RWPE1 (cell line): Measurements from ENCODE around the gene ATP5PB.

ENCODE experiments used
- CTCF ChIA-PET: fragments of 350-600 bp; sonication (Branson Sonifier 250); formaldehyde crosslinking; extraction: SDS; loops from one replicate; lab custom pipeline; 2021; lab: Yijun Ruan, JAX
- POLR2A ChIA-PET: fragments of 400-600 bp; formaldehyde crosslinking; extraction: SDS; loops from one replicate; lab custom pipeline; 2020; ENCODE audit warnings: antibody characterized with exemption; ENCODE audit not compliant: low non-redundant PET; lab: Yijun Ruan, JAX
- DNase-seq: peaks from one replicate; pipeline ENCODE4 v3.0.0; 2012; ENCODE audit warnings: low spot score
- H3K27ac ChIP-seq: fragments of 450-650 bp; 2 replicates; pipeline ENCODE4 v1.5.1; 2017
- TF ChIP-seq, protein P1 (sequence below): fragments of 450-650 bp; conservative IDR thresholded peaks from 2 replicates; pipeline ENCODE4 v1.5.1; 2017; ENCODE audit warnings: low read depth, mild to moderate bottlenecking

Gene ATP5PB, protein sequence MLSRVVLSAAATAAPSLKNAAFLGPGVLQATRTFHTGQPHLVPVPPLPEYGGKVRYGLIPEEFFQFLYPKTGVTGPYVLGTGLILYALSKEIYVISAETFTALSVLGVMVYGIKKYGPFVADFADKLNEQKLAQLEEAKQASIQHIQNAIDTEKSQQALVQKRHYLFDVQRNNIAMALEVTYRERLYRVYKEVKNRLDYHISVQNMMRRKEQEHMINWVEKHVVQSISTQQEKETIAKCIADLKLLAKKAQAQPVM

DNA sequence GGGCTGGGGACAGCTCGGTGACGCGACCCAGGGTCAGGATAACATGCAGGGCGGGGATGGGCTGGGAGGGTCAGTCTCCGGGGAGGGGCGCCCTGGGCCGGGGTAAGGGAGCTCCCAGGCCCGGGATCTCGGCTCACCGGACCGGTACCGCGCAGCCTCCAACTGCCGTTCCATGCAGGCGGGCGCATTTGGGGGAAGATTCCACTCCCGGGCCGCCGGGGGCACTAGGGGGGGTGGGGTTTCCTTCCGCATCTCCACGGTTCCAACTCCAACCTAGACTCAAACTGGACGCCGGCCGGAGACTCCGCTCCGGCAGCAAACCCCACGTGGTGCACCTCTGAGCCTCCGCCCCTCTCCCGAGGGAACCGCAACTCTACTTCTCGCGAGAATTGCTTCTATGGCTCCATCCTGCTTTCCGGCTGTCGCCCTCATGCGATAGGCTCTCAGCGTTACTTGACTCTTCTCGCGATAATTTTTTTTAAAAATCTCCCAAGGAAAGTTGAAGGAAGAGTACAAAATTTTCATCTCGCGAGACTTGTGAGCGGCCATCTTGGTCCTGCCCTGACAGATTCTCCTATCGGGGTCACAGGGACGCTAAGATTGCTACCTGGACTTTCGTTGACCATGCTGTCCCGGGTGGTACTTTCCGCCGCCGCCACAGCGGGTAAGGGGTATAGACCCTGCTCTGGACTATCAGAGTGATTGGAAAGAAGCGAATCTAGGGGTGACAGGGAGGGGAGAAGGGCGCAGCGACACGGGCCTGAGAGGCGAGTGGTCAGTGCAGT, at the start of gene ATP5PB, which contains the start of gene WDR77:
Gene ATP5PB, plus strand, starts transcription at position 547 of the 785 bp plus-strand sequence. Its CDS starts 78 bp downstream, at position 625.
Gene WDR77, minus strand, starts transcription at position 339 of the 785 bp plus-strand sequence. Its CDS starts 87 bp downstream, at position 252.
- H3K27ac ChIP-seq = peak within 1 kb of the TSS; percentile 80
- peak; percentile 99 for DNase-seq
- POLR2A ChIA-PET = no interaction called here

DNA sequence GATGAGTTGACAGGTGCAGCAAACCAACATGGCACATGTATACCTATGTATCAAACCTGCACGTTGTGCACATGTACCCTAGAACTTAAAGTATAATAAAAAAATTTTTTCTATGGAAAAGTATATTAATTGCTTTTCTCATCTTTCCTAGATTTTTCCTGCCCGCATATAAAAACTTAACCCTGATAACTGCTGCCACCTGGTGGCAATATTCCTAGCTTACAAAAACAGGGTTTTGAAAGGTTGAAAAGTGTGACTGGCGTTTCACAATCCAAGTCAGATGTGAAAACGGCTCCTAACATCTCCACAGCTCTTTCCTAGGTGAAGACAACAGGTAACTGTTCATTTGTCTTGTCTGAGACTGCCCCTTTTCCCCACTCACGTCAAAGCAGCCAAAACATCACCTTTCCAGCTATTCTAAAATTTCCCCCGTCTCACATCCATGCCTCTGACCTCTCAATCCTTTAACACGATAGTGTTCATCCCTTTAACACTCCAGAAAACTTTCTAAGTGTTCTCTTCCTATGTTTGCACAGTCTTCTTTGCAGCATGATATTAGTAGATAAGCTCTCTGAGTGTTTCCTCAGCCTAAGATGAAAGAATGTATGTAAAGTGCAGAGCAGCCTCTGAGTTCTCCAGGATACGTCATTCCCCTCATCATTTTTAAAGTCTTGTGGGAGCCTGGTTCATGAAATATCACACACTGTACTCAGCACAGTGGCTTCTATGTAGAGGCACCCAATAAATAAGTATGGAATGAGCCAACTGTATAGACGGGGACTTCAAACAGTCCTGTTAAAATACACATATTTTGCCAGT, 49.3 kb upstream of the ATP5PB start:
- TF ChIP-seq, protein P1, sequence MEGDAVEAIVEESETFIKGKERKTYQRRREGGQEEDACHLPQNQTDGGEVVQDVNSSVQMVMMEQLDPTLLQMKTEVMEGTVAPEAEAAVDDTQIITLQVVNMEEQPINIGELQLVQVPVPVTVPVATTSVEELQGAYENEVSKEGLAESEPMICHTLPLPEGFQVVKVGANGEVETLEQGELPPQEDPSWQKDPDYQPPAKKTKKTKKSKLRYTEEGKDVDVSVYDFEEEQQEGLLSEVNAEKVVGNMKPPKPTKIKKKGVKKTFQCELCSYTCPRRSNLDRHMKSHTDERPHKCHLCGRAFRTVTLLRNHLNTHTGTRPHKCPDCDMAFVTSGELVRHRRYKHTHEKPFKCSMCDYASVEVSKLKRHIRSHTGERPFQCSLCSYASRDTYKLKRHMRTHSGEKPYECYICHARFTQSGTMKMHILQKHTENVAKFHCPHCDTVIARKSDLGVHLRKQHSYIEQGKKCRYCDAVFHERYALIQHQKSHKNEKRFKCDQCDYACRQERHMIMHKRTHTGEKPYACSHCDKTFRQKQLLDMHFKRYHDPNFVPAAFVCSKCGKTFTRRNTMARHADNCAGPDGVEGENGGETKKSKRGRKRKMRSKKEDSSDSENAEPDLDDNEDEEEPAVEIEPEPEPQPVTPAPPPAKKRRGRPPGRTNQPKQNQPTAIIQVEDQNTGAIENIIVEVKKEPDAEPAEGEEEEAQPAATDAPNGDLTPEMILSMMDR = peak; percentile 67
- H3K27ac ChIP-seq = no peak overlapping the region

More for the DNA sequence above, at the start of gene ATP5PB, which contains the start of gene WDR77:
- CTCF ChIA-PET = interaction anchor here (0.6 kb wide), 1 partner anchor 683 kb away, joined by 5 read pairs; no protein-coding TSS in a partner anchor
- TF ChIP-seq, protein P1 = no peak

DNA sequence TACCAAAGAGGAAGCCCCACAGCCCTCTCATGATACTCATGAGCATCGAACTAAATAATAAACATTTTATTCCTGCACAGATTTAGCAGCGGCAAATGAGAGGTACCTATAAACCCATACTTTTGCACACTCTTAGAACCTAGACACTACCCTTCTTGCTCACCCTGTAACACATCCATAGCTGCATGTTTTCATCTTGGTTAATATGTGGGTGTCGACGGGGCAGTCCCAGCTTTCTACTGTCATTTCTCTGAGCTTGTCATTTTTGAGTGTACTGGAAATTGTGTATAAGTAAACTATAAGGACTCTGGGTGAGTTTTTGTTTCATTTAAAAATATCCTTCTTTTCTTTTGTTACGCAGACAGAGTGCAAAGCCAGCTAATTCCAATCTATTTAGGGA, 47.2 kb upstream of the ATP5PB start:
- ChIA-PET POLR2A (no interaction called here), CTCF (interaction anchor here (1.3 kb wide), 1 partner anchor 179 kb away, joined by 9 read pairs; no protein-coding TSS in a partner anchor)
- H3K27ac ChIP-seq = no peak overlapping the region
- DNase-seq = no peak
- TF ChIP-seq, protein P1 = no peak

More for the DNA sequence above, 49.3 kb upstream of the ATP5PB start:
- ChIA-PET POLR2A (no interaction called here), CTCF (interaction anchor here (0.6 to 2.1 kb wide), 10 partner anchors 9 to 763 kb away, joined by 3 to 23 read pairs (median 4); no protein-coding TSS in a partner anchor)
- DNase-seq = peak; percentile 60

DNA sequence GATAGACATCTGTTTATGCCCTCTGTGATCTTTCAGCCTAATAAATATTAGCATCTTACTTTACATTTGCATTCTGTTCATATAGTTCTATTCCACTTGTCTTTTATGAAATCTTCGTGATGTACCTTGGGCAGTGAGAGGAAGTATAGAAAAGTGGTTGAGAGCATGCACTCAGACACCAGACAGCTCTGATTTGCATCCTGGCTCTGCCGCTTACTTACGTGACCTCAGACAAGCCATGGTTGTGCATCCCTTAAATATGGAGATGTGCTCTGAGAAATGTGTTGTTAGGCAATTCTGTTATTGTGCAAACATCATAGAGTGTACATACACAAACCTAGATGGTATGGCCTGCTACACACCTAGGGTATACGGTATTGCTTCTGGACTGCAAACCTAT, 44.7 kb upstream of the ATP5PB start:
- no peak overlapping the region for H3K27ac ChIP-seq
- POLR2A ChIA-PET = no interaction called here
- no peak for DNase-seq
- CTCF ChIA-PET = interaction anchor here (1.2 kb wide), 1 partner anchor 365 kb away, joined by 3 read pairs; no protein-coding TSS in a partner anchor
- TF ChIP-seq, protein P1 = no peak

DNA sequence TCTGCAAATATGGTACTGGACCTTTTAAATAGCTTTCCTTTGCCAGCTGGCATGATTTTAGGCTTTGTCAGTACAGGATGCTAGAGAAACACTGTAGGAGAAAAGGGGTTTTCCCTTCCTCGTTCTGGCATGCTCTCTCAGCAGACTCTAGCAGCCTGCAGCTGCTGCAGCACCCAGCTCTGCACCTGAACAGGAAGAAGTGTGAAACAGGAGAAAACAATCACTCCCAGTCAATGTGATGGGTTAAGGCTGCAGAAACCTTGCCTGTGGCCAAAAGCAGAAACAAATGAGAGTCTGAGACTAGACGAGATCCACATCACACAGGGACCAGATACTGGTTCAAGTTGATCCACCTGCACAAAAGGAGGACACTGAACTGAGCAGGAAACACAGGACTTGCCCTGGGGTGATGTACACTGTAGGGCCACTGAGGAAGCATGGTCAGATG, 42.9 kb upstream of the ATP5PB start:
- peak; percentile 27 for DNase-seq
- POLR2A ChIA-PET = no interaction called here
- TF ChIP-seq, protein P1 = no peak
- CTCF ChIA-PET = interaction anchor here (1.1 kb wide), 1 partner anchor 184 kb away, joined by 3 read pairs; no protein-coding TSS in a partner anchor
- no peak overlapping the region for H3K27ac ChIP-seq
